Measurements from ENCODE around the gene STXBP4.

The STXBP4 gene

GRCh38 chr17:55154101-55154500 is 185.5 kb downstream of the STXBP4 start:
- in situ Hi-C loops (cut with HindIII; ENCODE audit: low pct_ligation_motif_present, low sequenced_read_pairs): no loop called here
- no peaks in the 10 kb centered on the region for H3K27me3 ChIP-seq (replicated peaks)
- TF ChIP-seq, protein P1, sequence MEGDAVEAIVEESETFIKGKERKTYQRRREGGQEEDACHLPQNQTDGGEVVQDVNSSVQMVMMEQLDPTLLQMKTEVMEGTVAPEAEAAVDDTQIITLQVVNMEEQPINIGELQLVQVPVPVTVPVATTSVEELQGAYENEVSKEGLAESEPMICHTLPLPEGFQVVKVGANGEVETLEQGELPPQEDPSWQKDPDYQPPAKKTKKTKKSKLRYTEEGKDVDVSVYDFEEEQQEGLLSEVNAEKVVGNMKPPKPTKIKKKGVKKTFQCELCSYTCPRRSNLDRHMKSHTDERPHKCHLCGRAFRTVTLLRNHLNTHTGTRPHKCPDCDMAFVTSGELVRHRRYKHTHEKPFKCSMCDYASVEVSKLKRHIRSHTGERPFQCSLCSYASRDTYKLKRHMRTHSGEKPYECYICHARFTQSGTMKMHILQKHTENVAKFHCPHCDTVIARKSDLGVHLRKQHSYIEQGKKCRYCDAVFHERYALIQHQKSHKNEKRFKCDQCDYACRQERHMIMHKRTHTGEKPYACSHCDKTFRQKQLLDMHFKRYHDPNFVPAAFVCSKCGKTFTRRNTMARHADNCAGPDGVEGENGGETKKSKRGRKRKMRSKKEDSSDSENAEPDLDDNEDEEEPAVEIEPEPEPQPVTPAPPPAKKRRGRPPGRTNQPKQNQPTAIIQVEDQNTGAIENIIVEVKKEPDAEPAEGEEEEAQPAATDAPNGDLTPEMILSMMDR (IDR thresholded peaks at IDR 0.05; ENCODE audit: low read depth, low read length, missing control alignments): no peak
- no peak for DNase-seq
- H3K27ac ChIP-seq: no peak overlapping the region
- no peak overlapping the region for H3K4me3 ChIP-seq (ENCODE audit: low read depth, low read length)
- H3K36me3 ChIP-seq (replicated peaks): no peaks in the 10 kb centered on the region

DNA sequence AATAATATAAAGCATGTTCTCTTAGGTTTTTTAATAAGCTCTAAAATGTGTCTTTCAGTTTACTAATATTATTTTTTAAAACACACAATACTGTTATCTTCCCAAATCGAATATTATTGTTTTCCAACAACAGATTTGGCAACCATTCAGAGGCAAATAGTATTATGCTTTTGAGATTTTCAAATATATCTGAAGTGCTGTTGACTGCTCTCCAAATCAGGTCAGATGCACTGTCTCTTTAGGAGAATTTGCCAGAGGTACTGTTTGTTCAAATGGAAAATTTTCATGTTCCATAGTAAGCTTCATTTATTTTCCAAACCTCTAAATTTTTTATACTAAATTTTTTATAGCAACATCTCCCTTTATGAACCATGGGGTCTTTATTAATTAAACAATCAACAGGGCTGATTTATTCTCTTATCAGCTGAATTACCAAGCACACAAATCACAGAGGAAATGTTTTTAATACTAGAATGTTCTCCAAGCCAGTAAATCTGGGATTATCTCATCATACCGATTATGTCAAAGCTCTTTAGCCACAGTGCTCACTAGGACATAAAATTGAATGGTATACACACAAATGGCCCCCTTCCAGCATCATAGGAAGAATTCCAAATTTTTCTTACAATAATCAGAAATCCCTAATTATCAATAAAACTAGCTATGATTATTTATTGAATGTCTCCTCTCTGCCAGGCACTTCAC is 187.4 kb downstream of the STXBP4 start:
- H3K27ac ChIP-seq: no peak overlapping the region
- H3K27me3 ChIP-seq (replicated peaks): no peaks in the 10 kb centered on the region
- in situ Hi-C loops (cut with HindIII; ENCODE audit: low pct_ligation_motif_present, low sequenced_read_pairs): no loop called here
- H3K36me3 ChIP-seq (replicated peaks): no peaks in the 10 kb centered on the region
- H3K4me3 ChIP-seq (ENCODE audit: low read depth, low read length): no peak overlapping the region
- TF ChIP-seq, protein P1 (IDR thresholded peaks at IDR 0.05; ENCODE audit: low read depth, low read length, missing control alignments): no peak
- no peak for DNase-seq

GRCh38 chr17:55157165-55157564 is 188.6 kb downstream of the STXBP4 start:
- Histone ChIP-seq H3K27ac (no peak overlapping the region), H3K27me3 (replicated peaks) (no peaks in the 10 kb centered on the region), H3K4me3 (ENCODE audit: low read depth, low read length) (no peak overlapping the region), H3K36me3 (replicated peaks) (no peaks in the 10 kb centered on the region)
- no peak for DNase-seq
- in situ Hi-C loops (cut with HindIII; ENCODE audit: low pct_ligation_motif_present, low sequenced_read_pairs): no loop called here
- TF ChIP-seq, protein P1 (IDR thresholded peaks at IDR 0.05; ENCODE audit: low read depth, low read length, missing control alignments): no peak

DNA sequence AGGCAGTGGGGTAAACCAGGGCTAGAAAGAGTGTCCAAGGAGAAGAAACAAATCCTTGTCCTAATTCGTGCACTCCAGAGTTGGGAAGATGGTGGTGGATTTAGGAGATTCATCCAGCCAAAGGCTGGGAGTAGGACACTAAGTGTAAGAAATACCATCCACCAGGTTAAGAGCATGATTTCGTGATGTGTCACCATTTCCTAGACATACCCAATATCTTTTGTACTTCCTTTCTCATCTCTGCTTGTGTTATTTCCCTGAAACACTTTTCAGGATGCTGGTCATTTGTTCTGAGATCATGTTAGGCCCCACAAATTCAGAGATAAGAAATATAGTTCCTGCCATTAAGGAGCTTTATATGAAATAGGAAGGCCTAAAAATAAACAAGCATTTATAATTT is 189.9 kb downstream of the STXBP4 start:
- TF ChIP-seq, protein P1 (IDR thresholded peaks at IDR 0.05; ENCODE audit: low read depth, low read length, missing control alignments): no peak
- DNase-seq: no peak
- Histone ChIP-seq H3K4me3 (ENCODE audit: low read depth, low read length) (no peak overlapping the region), H3K27ac (no peak overlapping the region), H3K36me3 (replicated peaks) (no peaks in the 10 kb centered on the region), H3K27me3 (replicated peaks) (no peaks in the 10 kb centered on the region)
- in situ Hi-C loops (cut with HindIII; ENCODE audit: low pct_ligation_motif_present, low sequenced_read_pairs): no loop called here

- DNase-seq: no peak
- no peak overlapping the region for H3K27ac ChIP-seq
These were observed 190.7 kb downstream of the STXBP4 start for GRCh38 chr17:55159251-55159650.

More at GRCh38 chr17:55159251-55159650, 190.7 kb downstream of the STXBP4 start:
- TF ChIP-seq, protein P1 (IDR thresholded peaks at IDR 0.05; ENCODE audit: low read depth, low read length, missing control alignments): no peak
- in situ Hi-C loops (cut with HindIII; ENCODE audit: low pct_ligation_motif_present, low sequenced_read_pairs): no loop called here
- no peaks in the 10 kb centered on the region for H3K27me3 ChIP-seq (replicated peaks)
- no peak overlapping the region for H3K4me3 ChIP-seq (ENCODE audit: low read depth, low read length)
- no peaks in the 10 kb centered on the region for H3K36me3 ChIP-seq (replicated peaks)
